Measurements from ENCODE around the gene PARD3B. TPM values are rescaled to one million over a fixed set of nuclear protein-coding genes. Genes with fewer than 3 reads are reported as not detected.

Gene PARD3B
- total RNA-seq, 1 experiment from 2014 or later, result 6.4 TPM

DNA sequence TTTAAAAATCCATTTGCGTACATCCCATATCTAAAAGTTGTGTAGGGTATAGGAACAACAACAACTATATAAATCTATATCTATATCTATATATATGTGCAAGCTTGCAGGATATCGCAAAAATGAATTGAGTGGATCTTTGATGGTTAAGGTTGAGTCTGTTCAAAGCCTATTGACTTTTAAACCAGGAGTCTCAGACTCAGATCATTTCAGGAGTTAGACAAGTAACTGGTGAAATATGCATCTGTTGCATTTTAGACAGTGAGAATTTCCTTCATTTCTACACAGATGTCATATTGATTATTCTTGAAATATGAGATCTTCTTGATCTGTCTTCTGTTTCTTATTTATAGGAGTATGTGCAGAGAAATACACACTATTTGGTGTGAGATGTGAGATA lies 66.5 kb downstream of the PARD3B start:
- H2AK5ac ChIP-seq (ENCODE audit: insufficient read length, low read length), result no peak overlapping the region
- H3K9me3 Mint-ChIP-seq, result peaks cover 0 to 3% of the 10 kb centered on the region in 2 experiments; a peak in 1 of 5 replicates
- no peak overlapping the region for H3K56ac ChIP-seq (ENCODE audit: insufficient read length, low read depth, low read length)
- H3K4me1 ChIP-seq (ENCODE audit: insufficient read depth, low read length), result no peaks in the 10 kb centered on the region
- H3K14ac ChIP-seq (ENCODE audit: insufficient read depth, low read length), result no peak overlapping the region
- WGBS (ENCODE audit: extremely low coverage, insufficient read length, low lambda C conversion rate), result no CpG with 5 or more reads among the region's 2 CpGs
- TF ChIP-seq CTCF (conservative IDR thresholded peaks at IDR 0.05), result no peak
- no peak overlapping the region for H2BK5ac ChIP-seq (ENCODE audit: insufficient read length, low read length)
- no peak overlapping the region for H2AFZ ChIP-seq (ENCODE audit: low read length)
- no peak overlapping the region for H3K27ac Mint-ChIP-seq
- peaks cover 0 to 9% (median 0%) of the 10 kb centered on the region in 3 experiments; a peak in 2 of 7 replicates for H3K36me3 Mint-ChIP-seq (ENCODE audit: insufficient read depth in 1 of 3, low read depth in 3 of 3)
- H4K8ac ChIP-seq (replicated peaks; ENCODE audit: insufficient read length, low read depth, low read length), result no peak overlapping the region
- H3K9me3 ChIP-seq (ENCODE audit: control insufficient read depth, low read depth, low read length), result no peaks in the 10 kb centered on the region
- no peak overlapping the region for H3K9ac ChIP-seq (ENCODE audit: extremely low read depth, insufficient read length, low read length)
- H4K5ac ChIP-seq (ENCODE audit: insufficient read length, low read depth, low read length), result no peak overlapping the region
- no peak overlapping the region for H2BK120ac ChIP-seq (ENCODE audit: low read depth, low read length, poor library complexity, severe bottlenecking)
- no peak overlapping the region for H2BK15ac ChIP-seq (ENCODE audit: low read depth, low read length)
- H2BK20ac ChIP-seq (ENCODE audit: low read depth, low read length, poor library complexity, severe bottlenecking), result no peak overlapping the region
- DNase-seq, result no peak
- H3K4me3 Mint-ChIP-seq, result no peak overlapping the region
- no peaks in the 10 kb centered on the region for H3K79me2 ChIP-seq (ENCODE audit: insufficient read depth, low read length)
- H3K27ac ChIP-seq (ENCODE audit: insufficient read length, low read depth, low read length), result no peak overlapping the region
- no peaks in the 10 kb centered on the region for H3K27me3 Mint-ChIP-seq (ENCODE audit: low read depth)
- no peaks in the 10 kb centered on the region for H3K4me1 Mint-ChIP-seq
- H3K27me3 ChIP-seq (ENCODE audit: insufficient read depth, low read length), result no peaks in the 10 kb centered on the region
- H4K91ac ChIP-seq (ENCODE audit: insufficient read length, low read depth, low read length), result no peak overlapping the region
- H4K20me1 ChIP-seq (ENCODE audit: control insufficient read depth, insufficient read depth, insufficient read length), result no peaks in the 10 kb centered on the region
- no peaks in the 10 kb centered on the region for H3K23me2 ChIP-seq (ENCODE audit: insufficient read length, low read depth, low read length, poor library complexity, severe bottlenecking)
- H3K4me2 ChIP-seq (ENCODE audit: insufficient read depth, insufficient read length, low read length), result no peak overlapping the region
- no peak overlapping the region for H3T11ph ChIP-seq (ENCODE audit: low read length)
- no peak overlapping the region for H3K18ac ChIP-seq (ENCODE audit: insufficient read length, low read depth, low read length)
- no peak overlapping the region for H3K4ac ChIP-seq (ENCODE audit: low read depth, low read length)
- no peak overlapping the region for H2BK12ac ChIP-seq (ENCODE audit: insufficient read length, low read depth, low read length)
- H3K23ac ChIP-seq (ENCODE audit: insufficient read length, low read depth, low read length), result no peak overlapping the region
- H3K79me1 ChIP-seq (ENCODE audit: insufficient read depth, low read depth, low read length, poor library complexity, severe bottlenecking), result no peaks in the 10 kb centered on the region

All from H9 (cell line).